ENCODE results near the gene STRADA.

The STRADA gene

DNA sequence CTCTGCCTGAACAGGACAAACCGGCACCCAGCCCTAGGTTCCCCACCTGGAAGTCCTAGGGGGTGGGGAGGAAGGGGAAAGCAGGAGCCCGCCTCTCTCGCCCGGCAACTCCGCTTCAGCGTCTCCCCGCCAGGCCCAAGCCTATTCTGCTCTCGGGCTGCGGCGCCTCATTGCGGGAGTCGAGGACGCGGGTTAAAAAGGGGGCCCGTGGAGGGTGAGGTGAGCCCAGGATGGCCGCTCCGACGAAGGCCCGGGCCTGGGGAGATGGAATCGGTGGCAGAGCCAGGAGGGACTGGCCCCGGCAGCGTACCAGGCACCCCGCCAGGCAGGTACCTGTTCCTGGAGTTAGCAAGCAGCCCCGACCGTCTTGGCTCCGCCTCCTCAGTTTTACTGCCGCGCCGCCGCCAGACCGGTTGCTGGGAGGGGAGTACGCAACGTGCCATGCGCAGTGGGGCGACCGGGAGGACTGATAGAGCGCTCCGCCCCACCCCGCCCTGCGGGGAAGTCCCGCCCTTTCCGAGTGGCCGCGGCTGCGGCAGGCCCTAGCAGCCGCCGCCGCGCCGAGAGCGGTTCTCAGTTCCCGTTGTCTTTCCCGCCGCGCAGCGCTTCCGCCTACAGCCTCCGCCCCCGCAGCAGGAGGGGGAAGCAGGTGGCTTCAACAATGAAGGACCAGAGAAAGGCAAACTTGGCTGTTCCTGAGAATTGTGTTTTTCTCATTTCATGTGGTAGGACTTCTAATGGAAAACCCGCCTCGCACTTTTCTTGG, at the start of gene STRADA:
Gene STRADA (minus strand): TSS at position 392 of the 766 bp plus-strand sequence. CDS start 13,430 bp downstream, outside the sequence.
- H3K9ac ChIP-seq (ENCODE audit: low read depth, low read length): peak within 1 kb of the TSS; percentile 87
- no peaks in the 10 kb centered on the region for H3K9me3 ChIP-seq (ENCODE audit: control insufficient read depth, insufficient read depth, low read length)
- peaks cover 11% of the 10 kb centered on the region; the same call in 1 of the 2 replicates for H3K4me1 ChIP-seq (ENCODE audit: control insufficient read depth, insufficient read depth, low read length)
- H3K4me3 ChIP-seq (ENCODE audit: low read depth, low read length): peak within 1 kb of the TSS; percentile 93
- peaks cover 13% of the 10 kb centered on the region for H3K36me3 ChIP-seq (ENCODE audit: control insufficient read depth, insufficient read depth, low read length)
- H3K27ac ChIP-seq (ENCODE audit: low read depth, low read length): peak within 1 kb of the TSS; percentile 97
- no peaks in the 10 kb centered on the region for H3K27me3 ChIP-seq (ENCODE audit: control insufficient read depth, insufficient read depth, low read length)

GRCh38 chr17:63790057-63790456, 48.5 kb upstream of the STRADA start:
- Histone ChIP-seq H3K27me3 (ENCODE audit: control insufficient read depth, insufficient read depth, low read length) (no peaks in the 10 kb centered on the region), H3K9me3 (ENCODE audit: control insufficient read depth, insufficient read depth, low read length) (no peaks in the 10 kb centered on the region), H3K4me3 (ENCODE audit: low read depth, low read length) (no peak overlapping the region), H3K4me1 (ENCODE audit: control insufficient read depth, insufficient read depth, low read length) (no peaks in the 10 kb centered on the region), H3K9ac (ENCODE audit: low read depth, low read length) (no peak overlapping the region), H3K27ac (ENCODE audit: low read depth, low read length) (no peak overlapping the region), H3K36me3 (ENCODE audit: control insufficient read depth, insufficient read depth, low read length) (peaks cover 93% of the 10 kb centered on the region)

GRCh38 chr17:63786971-63787711, 45.5 kb upstream of the STRADA start:
- Histone ChIP-seq H3K27me3 (ENCODE audit: control insufficient read depth, insufficient read depth, low read length) (no peaks in the 10 kb centered on the region), H3K27ac (ENCODE audit: low read depth, low read length) (no peak overlapping the region), H3K36me3 (ENCODE audit: control insufficient read depth, insufficient read depth, low read length) (peaks cover 91% of the 10 kb centered on the region), H3K9ac (ENCODE audit: low read depth, low read length) (no peak overlapping the region), H3K9me3 (ENCODE audit: control insufficient read depth, insufficient read depth, low read length) (no peaks in the 10 kb centered on the region), H3K4me1 (ENCODE audit: control insufficient read depth, insufficient read depth, low read length) (no peaks in the 10 kb centered on the region), H3K4me3 (ENCODE audit: low read depth, low read length) (no peak overlapping the region)

GRCh38 chr17:63786117-63786516, 44.5 kb upstream of the STRADA start:
- no peak overlapping the region for H3K9ac ChIP-seq (ENCODE audit: low read depth, low read length)
- no peaks in the 10 kb centered on the region for H3K9me3 ChIP-seq (ENCODE audit: control insufficient read depth, insufficient read depth, low read length)
- no peak overlapping the region for H3K27ac ChIP-seq (ENCODE audit: low read depth, low read length)
- H3K36me3 ChIP-seq (ENCODE audit: control insufficient read depth, insufficient read depth, low read length): peaks cover 82% of the 10 kb centered on the region
- no peaks in the 10 kb centered on the region for H3K4me1 ChIP-seq (ENCODE audit: control insufficient read depth, insufficient read depth, low read length)
- no peak overlapping the region for H3K4me3 ChIP-seq (ENCODE audit: low read depth, low read length)
- H3K27me3 ChIP-seq (ENCODE audit: control insufficient read depth, insufficient read depth, low read length): no peaks in the 10 kb centered on the region

GRCh38 chr17:63785556-63785955, 44.0 kb upstream of the STRADA start:
- no peak overlapping the region for H3K4me3 ChIP-seq (ENCODE audit: low read depth, low read length)
- no peak overlapping the region for H3K27ac ChIP-seq (ENCODE audit: low read depth, low read length)
- H3K36me3 ChIP-seq (ENCODE audit: control insufficient read depth, insufficient read depth, low read length): peaks cover 81% of the 10 kb centered on the region
- H3K9me3 ChIP-seq (ENCODE audit: control insufficient read depth, insufficient read depth, low read length): no peaks in the 10 kb centered on the region
- H3K4me1 ChIP-seq (ENCODE audit: control insufficient read depth, insufficient read depth, low read length): no peaks in the 10 kb centered on the region
- H3K9ac ChIP-seq (ENCODE audit: low read depth, low read length): no peak overlapping the region
- no peaks in the 10 kb centered on the region for H3K27me3 ChIP-seq (ENCODE audit: control insufficient read depth, insufficient read depth, low read length)

- Histone ChIP-seq H3K27ac (ENCODE audit: low read depth, low read length) (no peak overlapping the region), H3K4me1 (ENCODE audit: control insufficient read depth, insufficient read depth, low read length) (no peaks in the 10 kb centered on the region), H3K9ac (ENCODE audit: low read depth, low read length) (no peak overlapping the region), H3K36me3 (ENCODE audit: control insufficient read depth, insufficient read depth, low read length) (peaks cover 80% of the 10 kb centered on the region), H3K9me3 (ENCODE audit: control insufficient read depth, insufficient read depth, low read length) (no peaks in the 10 kb centered on the region), H3K27me3 (ENCODE audit: control insufficient read depth, insufficient read depth, low read length) (no peaks in the 10 kb centered on the region), H3K4me3 (ENCODE audit: low read depth, low read length) (no peak overlapping the region)
Measured at GRCh38 chr17:63783522-63783921, 41.9 kb upstream of the STRADA start.

GRCh38 chr17:63780928-63781327, 39.3 kb upstream of the STRADA start:
- H3K36me3 ChIP-seq (ENCODE audit: control insufficient read depth, insufficient read depth, low read length): peaks cover 83% of the 10 kb centered on the region
- H3K4me3 ChIP-seq (ENCODE audit: low read depth, low read length): no peak overlapping the region
- no peak overlapping the region for H3K9ac ChIP-seq (ENCODE audit: low read depth, low read length)
- no peak overlapping the region for H3K27ac ChIP-seq (ENCODE audit: low read depth, low read length)
- H3K27me3 ChIP-seq (ENCODE audit: control insufficient read depth, insufficient read depth, low read length): no peaks in the 10 kb centered on the region
- H3K4me1 ChIP-seq (ENCODE audit: control insufficient read depth, insufficient read depth, low read length): peaks cover 4% of the 10 kb centered on the region; the same call in 1 of the 2 replicates
- no peaks in the 10 kb centered on the region for H3K9me3 ChIP-seq (ENCODE audit: control insufficient read depth, insufficient read depth, low read length)

DNA sequence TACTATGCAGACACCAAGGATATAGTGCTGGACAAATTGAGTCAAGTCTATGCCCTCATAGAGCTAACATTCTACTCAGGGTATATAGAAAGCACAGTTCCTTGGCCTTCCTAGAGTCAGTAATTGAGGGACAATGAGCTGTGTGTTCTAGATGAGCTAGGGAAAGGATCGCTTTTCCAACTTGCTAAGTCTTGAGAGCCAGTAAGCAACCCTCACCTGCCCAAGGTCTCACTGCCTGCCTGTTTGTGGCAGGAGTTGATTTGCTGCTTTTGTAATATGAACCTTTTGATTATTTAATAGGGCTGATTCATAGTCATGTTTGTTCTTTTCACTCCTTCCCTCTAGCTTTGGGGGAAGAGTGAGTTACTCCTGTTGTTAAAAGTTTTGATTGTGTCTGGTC, 38.9 kb upstream of the STRADA start:
- H3K36me3 ChIP-seq (ENCODE audit: control insufficient read depth, insufficient read depth, low read length): peaks cover 82% of the 10 kb centered on the region
- H3K27me3 ChIP-seq (ENCODE audit: control insufficient read depth, insufficient read depth, low read length): no peaks in the 10 kb centered on the region
- H3K9ac ChIP-seq (ENCODE audit: low read depth, low read length): no peak overlapping the region; the same call in 1 of the 2 replicates
- H3K9me3 ChIP-seq (ENCODE audit: control insufficient read depth, insufficient read depth, low read length): no peaks in the 10 kb centered on the region
- H3K27ac ChIP-seq (ENCODE audit: low read depth, low read length): no peak overlapping the region
- H3K4me3 ChIP-seq (ENCODE audit: low read depth, low read length): no peak overlapping the region
- peaks cover 8% of the 10 kb centered on the region for H3K4me1 ChIP-seq (ENCODE audit: control insufficient read depth, insufficient read depth, low read length)

GRCh38 chr17:63775420-63775819, 33.8 kb upstream of the STRADA start:
- Histone ChIP-seq H3K4me1 (ENCODE audit: control insufficient read depth, insufficient read depth, low read length) (peaks cover 11% of the 10 kb centered on the region), H3K4me3 (ENCODE audit: low read depth, low read length) (peak overlapping the region; percentile 85), H3K9me3 (ENCODE audit: control insufficient read depth, insufficient read depth, low read length) (no peaks in the 10 kb centered on the region), H3K36me3 (ENCODE audit: control insufficient read depth, insufficient read depth, low read length) (peaks cover 44% of the 10 kb centered on the region), H3K27ac (ENCODE audit: low read depth, low read length) (no peak overlapping the region), H3K9ac (ENCODE audit: low read depth, low read length) (peak overlapping the region; percentile 98), H3K27me3 (ENCODE audit: control insufficient read depth, insufficient read depth, low read length) (no peaks in the 10 kb centered on the region)

DNA sequence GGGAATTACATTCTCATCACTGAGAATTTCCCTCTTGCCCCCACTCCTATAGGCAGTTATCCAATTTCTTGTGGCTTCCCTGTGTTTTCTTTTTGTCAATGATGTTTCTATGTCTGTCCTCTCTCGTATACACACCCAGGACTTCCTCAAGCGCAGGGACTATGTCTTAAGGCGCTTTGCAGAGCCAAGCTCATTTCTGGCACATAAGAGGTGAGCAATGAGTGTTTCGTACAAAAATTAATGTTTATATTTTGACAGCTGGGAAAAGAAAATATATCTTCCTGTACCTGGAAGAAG, 33.3 kb upstream of the STRADA start:
- peak overlapping the region; percentile 85 for H3K4me3 ChIP-seq (ENCODE audit: low read depth, low read length)
- no peaks in the 10 kb centered on the region for H3K9me3 ChIP-seq (ENCODE audit: control insufficient read depth, insufficient read depth, low read length)
- peaks cover 11% of the 10 kb centered on the region for H3K4me1 ChIP-seq (ENCODE audit: control insufficient read depth, insufficient read depth, low read length)
- no peaks in the 10 kb centered on the region for H3K27me3 ChIP-seq (ENCODE audit: control insufficient read depth, insufficient read depth, low read length)
- peak overlapping the region; percentile 99 for H3K27ac ChIP-seq (ENCODE audit: low read depth, low read length)
- peak overlapping the region; percentile 98 for H3K9ac ChIP-seq (ENCODE audit: low read depth, low read length)
- H3K36me3 ChIP-seq (ENCODE audit: control insufficient read depth, insufficient read depth, low read length): peaks cover 42% of the 10 kb centered on the region

Measured in HUES48 (cell line).